HL-60 (cell line): ENCODE measurements around the gene RUFY4.

ENCODE experiments used
- DNase-seq, 2 experiments: peaks; one replicate each; pipeline ENCODE4 v3.0.0-alpha.2; 2010 to 2020; ENCODE audit warnings: low read depth in 1 of 2, low spot score in 1 of 2
- H3K27ac ChIP-seq: fragments of 250-450 bp; sonication (Bioruptor Pico); replicated peaks from 2 replicates; pipeline ENCODE4 v1.5.1; 2020; ENCODE audit warnings: mild to moderate bottlenecking, moderate library complexity
- H3K27me3 ChIP-seq: fragments of 250-450 bp; sonication (Bioruptor Pico); 2 replicates; pipeline ENCODE4 v1.5.1; 2021; ENCODE audit warnings: mild to moderate bottlenecking, moderate library complexity; ENCODE audit not compliant: insufficient read depth, poor library complexity, severe bottlenecking
- H3K4me3 ChIP-seq: replicated peaks from 2 replicates; pipeline ENCODE4 v1.5.1; 2011; ENCODE audit warnings: mild to moderate bottlenecking, control low read depth, low read length; ENCODE audit not compliant: insufficient read depth
- CTCF ChIP-seq: IDR thresholded peaks from one replicate; pipeline ENCODE4 v1.5.1; 2011; ENCODE audit warnings: low read length, control low read depth, inconsistent platforms; ENCODE audit not compliant: insufficient read depth
- GABPA ChIP-seq: IDR thresholded peaks from 2 replicates; pipeline ENCODE4 v1.6.1; 2012; ENCODE audit warnings: low read depth
- POLR2AphosphoS5 ChIP-seq: IDR thresholded peaks from 2 replicates; pipeline ENCODE4 v1.6.1; 2012; ENCODE audit warnings: low read depth
- REST ChIP-seq: IDR thresholded peaks from 2 replicates; pipeline ENCODE4 v1.6.1; 2012; ENCODE audit warnings: low read depth; ENCODE audit not compliant: insufficient replicate concordance
- SPI1 ChIP-seq: IDR thresholded peaks from 2 replicates; pipeline ENCODE4 v1.6.1; 2012; ENCODE audit warnings: low read depth, mild to moderate bottlenecking, borderline replicate concordance

RUFY4 gene

GRCh38 chr2:218137514-218137913, 68.5 kb downstream of the RUFY4 start:
- no peak for DNase-seq
- no peak overlapping the region for H3K27ac ChIP-seq
- no peak overlapping the region for H3K4me3 ChIP-seq
- TF ChIP-seq POLR2AphosphoS5 = no peak
- no peak for TF ChIP-seq REST
- no peak for TF ChIP-seq CTCF
- peak; percentile 91 for TF ChIP-seq SPI1
- no peak for TF ChIP-seq GABPA
- no peaks in the 10 kb centered on the region for H3K27me3 ChIP-seq

DNA sequence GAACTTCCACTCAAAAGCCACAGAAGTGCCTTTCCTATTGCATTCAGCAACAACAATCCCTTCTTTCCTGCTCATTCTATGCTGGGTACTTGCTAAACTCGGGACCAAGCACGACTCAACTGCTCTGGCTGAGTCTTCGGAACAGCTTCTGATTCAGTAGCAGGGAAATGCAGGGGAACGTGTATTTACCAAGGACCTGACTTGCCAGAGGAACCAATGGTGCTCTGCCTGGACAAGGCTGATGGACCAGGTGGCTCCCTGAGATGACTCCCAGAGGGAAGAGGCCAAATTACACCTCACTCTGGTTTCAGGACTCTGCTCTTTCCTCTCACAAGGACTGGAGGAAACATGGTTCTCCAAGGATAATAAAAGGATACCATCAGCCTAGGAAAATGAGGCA, 69.0 kb downstream of the RUFY4 start:
- H3K27ac ChIP-seq = no peak overlapping the region
- TF ChIP-seq GABPA (no peak), CTCF (no peak), REST (no peak), POLR2AphosphoS5 (no peak), SPI1 (no peak)
- H3K27me3 ChIP-seq = no peaks in the 10 kb centered on the region
- no peak for DNase-seq
- no peak overlapping the region for H3K4me3 ChIP-seq
